ENCODE results near the gene ZNF831.

The ZNF831 gene

DNA sequence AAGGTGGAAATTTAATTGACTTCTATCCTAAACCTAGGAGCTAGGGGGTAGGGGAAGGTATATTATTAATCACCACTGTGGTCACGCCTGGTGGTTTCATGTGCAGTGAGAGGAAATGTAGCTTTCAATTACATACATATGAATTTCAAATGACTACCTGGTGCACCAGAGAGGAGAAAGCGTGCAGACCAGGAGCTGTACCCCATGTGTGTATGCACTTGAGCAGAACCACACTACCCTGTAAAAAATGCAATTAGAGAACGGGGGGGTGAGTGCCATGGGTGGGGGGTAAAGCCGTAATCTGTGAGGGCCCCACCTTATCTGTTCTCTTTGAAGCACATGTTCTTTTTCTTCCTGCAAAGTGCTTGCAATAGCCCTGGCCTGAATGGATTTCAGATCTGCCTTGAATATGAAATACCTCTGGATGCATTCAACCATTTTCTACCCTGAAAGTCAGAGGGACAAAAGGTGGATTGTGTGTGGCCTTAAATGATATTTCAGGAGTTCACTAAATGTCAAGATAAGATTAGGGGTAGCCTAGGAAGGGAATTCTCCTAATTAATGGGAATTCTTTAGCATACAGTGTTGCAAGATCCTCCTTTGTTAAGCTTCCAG, 105.9 kb downstream of the ZNF831 start:
- no peak overlapping the region for H3K4me3 ChIP-seq (ENCODE audit: low read depth, low read length)
- no peak for DNase-seq (ENCODE audit: low read depth)

DNA sequence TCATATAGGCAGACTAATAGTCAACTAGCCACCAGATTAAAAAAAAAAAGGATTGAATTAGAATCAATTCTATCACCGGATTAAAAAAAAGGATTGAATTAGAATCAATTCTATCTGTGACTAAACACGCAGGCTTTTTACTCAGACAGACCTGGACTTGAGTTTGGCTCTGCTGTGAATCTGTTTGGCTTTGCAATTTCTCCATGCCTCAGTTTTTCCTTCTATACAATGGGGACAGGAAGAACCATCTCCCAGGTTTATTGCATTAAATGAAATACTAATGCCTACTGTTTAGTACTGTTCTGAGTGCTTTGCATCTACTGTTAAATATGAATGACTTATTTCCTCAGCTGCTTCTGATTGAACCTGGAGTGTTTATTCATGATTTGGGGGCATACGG, 106.8 kb downstream of the ZNF831 start:
- no peak for DNase-seq (ENCODE audit: low read depth)
- H3K4me3 ChIP-seq (ENCODE audit: low read depth, low read length): no peak overlapping the region

DNA sequence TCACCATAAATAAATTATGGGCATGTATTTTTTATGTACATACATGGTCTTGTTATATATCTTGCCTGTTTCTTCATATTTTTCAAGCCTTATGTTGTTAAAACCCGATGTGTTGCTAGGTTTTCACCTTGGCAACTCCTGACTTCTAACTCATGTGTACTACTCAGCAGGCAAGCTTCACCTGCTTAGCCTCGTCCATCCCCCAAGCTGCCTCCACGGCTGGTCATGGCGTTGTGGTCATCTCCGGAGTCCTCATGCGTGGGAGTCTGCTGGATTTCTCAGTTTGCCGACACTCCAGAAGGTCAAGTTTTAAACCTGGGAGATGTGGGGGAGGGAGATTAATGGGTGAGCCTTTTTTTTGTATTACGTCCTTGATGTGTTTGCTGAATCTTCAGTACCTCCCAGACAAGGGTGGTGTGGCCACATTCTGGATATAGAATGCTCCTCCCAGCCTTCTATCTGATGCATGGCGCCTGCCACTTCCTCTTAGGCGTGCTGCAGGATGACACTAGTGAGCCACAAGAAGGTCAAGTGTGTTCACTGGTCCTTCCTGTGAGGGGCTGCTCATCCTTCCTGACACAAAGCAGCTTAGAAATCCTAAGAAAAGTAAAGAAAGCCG, 110.2 kb downstream of the ZNF831 start:
- no peak for DNase-seq (ENCODE audit: low read depth)
- H3K4me3 ChIP-seq (ENCODE audit: low read depth, low read length): no peak overlapping the region

DNA sequence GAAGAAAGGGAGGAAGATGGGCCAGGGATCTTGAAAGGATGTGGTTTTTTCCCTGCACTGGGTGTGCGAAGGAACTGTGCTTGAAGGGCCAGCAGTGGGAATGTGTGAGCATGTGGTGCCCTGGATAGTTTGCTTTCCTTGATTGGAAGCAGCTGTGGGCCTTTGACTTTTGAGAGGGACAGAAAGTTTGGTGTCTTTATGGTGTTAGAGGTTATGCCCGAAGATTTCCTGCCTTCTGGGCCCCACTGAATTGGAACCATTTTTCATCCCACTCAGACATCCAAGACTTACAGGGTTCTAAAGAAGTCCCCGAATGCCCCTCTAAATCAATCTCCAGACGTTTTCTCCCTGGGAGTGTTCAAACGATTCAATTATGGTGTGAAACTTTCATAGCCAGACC, 113.3 kb downstream of the ZNF831 start:
- DNase-seq (ENCODE audit: low read depth): no peak
- no peak overlapping the region for H3K4me3 ChIP-seq (ENCODE audit: low read depth, low read length)

DNA sequence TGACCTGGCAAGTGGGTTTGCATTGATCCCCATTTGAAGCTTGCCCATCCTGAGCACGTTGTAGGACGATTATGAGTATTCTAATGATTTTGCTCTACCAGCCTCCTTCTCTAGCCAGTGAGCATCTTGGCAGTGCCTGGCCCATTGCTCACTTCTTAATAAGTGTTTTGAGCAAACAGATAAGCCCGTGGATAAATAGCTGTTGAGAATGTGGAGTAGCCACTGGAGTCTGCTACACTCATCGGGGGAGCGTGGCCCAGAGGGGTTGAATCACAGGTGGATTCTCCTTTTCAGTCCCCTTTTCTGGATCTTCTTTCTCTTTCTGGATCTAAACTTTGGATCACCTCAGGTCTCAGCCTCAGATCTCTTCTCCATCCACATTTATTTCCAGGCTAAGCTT, 120.8 kb downstream of the ZNF831 start:
- DNase-seq (ENCODE audit: low read depth): no peak
- H3K4me3 ChIP-seq (ENCODE audit: low read depth, low read length): no peak overlapping the region

DNA sequence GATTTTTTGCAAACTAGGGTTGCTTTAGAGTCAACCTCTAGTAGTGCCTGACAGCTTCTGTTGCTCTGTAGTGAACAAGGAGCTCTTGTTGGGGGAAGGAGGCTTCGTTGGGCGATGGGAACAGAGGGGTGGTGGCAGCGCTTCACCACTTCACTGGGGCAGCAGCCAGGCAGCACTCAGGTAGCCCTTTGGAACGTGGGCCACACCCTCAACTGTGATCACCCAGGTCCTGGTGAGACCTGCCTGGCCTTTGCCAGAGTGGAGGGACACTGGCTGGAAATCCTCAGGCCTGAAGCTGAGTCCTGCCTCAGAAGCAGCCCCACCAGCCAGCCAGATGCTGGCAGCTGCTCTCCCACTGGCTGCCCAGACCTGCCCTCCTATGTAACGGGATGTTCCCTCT, 126.4 kb downstream of the ZNF831 start:
- no peak overlapping the region for H3K4me3 ChIP-seq (ENCODE audit: low read depth, low read length)
- no peak for DNase-seq (ENCODE audit: low read depth)

DNA sequence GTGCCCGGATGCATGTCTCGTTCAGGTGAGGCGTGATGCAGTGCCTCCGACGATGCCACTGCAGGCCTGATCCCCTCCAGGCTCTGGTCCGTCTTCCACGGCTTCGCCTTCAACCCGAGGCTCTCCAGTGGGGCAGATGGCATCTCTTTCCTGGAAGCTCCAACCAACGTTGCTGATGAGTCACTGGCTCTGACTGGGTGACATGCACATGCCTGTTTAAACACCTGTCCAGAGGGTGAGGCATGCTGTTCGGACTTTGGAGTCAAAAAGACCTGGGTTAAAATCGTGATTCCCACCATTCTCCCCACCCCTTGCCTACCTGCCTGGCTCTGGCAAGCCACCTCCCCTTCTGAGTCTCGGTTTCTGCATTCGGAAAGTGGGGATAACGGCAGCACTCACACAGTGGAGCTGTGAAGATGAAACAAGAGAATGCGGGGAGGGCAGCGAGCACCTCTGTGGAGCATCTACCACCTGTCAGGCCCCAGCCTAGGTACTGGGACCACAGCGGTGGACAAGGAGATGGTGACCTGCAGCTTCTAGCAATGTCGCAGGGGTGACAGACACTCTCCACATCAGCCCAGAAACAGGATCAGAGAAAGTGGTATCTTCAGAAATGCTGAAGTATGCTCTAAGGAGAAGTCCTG, 128.2 kb downstream of the ZNF831 start:
- no peak for DNase-seq (ENCODE audit: low read depth)
- H3K4me3 ChIP-seq (ENCODE audit: low read depth, low read length): no peak overlapping the region

DNA sequence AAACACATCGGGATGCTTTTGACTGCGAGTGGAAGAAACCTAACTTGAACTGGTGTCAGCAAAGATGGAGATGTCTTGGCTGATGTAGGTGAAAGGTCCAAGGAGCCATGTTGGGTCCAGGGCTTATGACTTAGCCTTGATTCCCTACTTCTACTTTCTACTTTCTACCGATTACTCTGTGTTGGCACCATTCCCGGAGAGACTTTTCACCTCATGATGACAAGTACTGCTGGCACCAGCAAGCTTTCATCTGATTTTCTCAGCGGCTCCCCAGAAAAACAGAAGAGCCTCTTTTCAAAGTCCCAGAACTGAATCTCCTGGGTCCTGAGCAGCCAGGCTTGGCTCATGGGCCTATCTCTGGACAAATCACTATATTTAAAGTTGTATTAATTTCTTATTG, 131.9 kb downstream of the ZNF831 start:
- no peak overlapping the region for H3K4me3 ChIP-seq (ENCODE audit: low read depth, low read length)

DNA sequence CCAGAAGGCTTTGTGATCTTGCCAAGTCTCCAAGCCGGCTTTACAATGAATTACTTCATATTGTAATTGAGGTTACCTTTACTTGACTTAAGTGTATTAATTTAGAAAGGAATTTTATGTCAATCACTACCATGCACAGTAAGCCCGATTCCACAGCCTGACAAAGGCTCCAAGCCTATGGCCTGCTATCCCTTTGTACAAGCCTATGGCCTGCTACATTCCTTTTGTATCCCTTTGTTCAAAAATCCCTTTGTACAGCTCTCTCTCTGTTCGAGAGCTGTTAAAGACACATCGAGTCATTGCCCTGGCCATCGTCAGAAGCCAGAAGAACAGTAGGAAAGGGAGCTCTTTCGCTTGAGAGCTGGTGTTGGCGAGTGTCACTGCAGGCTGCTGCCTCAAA, 134.1 kb downstream of the ZNF831 start:
- no peak overlapping the region for H3K4me3 ChIP-seq (ENCODE audit: low read depth, low read length)
- DNase-seq (ENCODE audit: low read depth): no peak

More for the DNA sequence above, 131.9 kb downstream of the ZNF831 start:
- DNase-seq (ENCODE audit: low read depth): no peak

DNA sequence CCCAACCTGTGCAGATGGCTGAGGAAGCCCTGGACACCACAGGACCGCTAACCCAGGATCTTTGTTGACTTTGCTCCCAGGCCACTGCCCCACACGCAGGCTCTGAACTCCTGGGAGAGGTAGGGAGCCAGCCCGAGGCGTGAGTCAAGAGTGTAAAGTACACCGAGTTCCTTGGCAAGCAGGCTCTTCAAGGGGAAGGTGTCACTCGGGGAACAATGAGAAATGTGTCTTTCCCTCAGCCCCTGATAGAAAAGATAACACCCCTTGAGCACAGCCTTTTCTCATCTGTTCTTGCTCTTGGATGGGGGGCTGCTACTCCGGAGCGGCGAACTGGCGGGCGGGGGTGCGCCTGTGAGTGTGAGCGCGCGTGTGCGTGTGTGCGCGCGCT, 136.3 kb downstream of the ZNF831 start:
- no peak for DNase-seq (ENCODE audit: low read depth)
- H3K4me3 ChIP-seq (ENCODE audit: low read depth, low read length): no peak overlapping the region

DNA sequence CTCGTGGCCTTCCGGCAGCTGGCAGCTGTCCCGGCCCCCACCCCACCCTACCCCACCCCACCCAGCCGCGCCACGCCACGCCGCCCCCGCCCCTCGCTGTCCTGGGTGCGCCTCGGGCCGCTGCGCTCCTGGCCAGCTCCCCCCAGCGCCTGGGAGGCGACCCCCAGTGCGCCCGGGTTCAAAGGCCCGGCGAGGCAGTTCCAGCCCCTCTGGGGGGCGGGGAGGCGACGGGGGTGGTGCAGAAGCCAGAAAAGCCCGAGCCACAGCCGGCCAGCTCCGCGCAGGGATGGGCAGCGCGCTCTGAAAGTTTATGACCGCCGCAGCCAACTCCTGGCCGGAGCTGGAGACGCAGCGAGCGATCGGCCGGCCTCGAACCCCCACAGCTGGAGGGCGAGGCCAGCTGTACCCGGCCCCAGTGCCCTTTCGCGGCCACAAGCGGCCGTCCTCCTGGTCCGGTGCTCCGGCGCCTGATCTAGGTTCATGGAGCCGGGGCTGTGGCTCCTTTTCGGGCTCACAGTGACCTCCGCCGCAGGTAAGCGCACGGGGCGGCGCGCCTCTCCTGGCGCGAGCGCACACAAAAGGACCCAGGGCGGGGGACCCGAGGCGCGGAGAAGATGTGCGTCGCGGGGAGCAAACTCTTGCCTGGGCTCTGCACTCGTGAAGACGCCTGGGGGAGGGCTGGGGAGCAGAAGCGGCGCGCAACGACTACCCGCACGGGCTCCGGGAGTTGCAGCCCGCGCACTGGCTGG, 136.9 kb downstream of the ZNF831 start, which contains the start of gene EDN3:
EDN3 (plus strand) TSS at position 279 of the 749 bp plus-strand sequence; CDS start at position 481, 202 bp downstream.
- DNase-seq (ENCODE audit: low read depth): no peak
- H3K4me3 ChIP-seq (ENCODE audit: low read depth, low read length): no peak within 1 kb of the TSS

DNA sequence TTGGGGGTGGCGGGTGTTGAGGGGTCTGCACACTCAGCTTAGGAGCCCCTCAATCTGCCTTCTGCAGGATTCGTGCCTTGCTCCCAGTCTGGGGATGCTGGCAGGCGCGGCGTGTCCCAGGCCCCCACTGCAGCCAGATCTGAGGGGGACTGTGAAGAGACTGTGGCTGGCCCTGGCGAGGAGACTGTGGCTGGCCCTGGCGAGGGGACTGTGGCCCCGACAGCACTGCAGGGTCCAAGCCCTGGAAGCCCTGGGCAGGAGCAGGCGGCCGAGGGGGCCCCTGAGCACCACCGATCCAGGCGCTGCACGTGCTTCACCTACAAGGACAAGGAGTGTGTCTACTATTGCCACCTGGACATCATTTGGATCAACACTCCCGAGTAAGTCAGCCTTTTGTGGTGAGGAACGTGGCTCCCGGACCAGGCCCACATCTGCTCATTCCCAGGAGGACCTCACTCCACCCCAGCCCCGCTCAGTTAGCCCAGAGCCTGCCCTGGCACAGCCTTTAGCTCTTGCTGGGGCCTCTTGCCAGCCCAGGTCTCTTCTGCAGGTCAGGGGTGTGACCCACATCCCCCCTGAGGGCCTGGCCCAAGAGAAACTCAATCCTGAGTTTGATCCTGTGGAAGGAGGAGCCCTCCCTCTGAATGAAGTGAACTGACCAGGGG, 137.9 kb downstream of the ZNF831 start:
- no peak overlapping the region for H3K4me3 ChIP-seq (ENCODE audit: low read depth, low read length)
- DNase-seq (ENCODE audit: low read depth): no peak

DNA sequence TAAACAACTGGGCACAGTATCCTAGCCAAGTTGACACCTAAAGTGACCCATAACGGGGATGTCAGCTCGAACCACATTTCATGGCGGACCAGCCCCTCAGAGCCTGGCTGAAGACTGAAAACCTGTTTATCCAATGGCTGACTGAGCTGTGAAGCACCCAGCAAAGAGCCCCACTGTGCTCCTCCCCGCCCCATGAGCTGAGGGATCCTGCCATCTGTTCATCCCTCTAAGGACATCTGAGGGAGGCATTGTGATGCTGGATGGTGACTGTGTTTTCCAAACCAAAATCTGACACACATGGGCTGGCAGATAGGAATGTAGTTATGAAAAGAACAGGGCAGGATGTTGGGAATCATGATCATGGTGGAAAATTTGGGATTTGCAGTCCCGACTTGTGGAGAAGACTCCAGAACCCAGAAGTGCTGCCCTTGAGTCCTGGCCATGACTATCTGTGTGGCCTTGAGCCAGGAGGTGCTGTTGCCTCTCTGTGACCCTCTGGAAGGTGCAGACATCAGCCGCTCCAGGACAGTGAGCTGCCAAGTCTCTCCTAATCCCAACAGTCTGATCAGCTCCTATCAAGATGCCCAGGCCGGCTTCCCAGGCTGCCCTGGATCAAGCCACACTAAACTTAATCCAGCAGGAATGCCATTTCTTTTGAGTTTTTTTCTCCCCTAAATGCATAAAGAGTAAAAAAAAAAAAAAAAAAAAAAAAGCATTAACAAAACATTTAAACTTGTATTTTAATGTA, 142.5 kb downstream of the ZNF831 start:
- no peak overlapping the region for H3K4me3 ChIP-seq (ENCODE audit: low read depth, low read length)
- no peak for DNase-seq (ENCODE audit: low read depth)

DNA sequence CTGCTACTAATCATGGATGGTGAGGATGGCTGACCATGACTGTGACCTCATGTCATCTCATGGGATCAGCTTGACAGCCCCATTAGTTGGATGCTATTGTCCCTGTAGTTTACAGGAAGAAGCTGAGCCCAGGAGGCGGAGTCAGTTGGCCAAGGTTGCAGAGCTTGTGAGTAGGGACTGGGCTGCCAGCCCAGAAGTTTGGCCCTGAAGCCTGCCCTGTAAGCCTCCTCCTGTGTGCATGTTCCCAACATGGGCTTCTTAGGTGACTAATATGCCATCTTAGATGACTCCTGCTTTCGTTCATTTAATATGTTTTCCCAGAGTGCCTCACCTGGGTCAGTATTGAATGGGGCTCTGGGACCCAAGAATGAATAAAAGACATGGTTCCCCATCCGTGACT, 143.6 kb downstream of the ZNF831 start:
- H3K4me3 ChIP-seq (ENCODE audit: low read depth, low read length): no peak overlapping the region
- no peak for DNase-seq (ENCODE audit: low read depth)
